Measurements from ENCODE around the gene DENND1A. TPM values are rescaled to one million over a fixed set of nuclear protein-coding genes. Genes with fewer than 3 reads are reported as not detected.

The DENND1A gene
- total RNA-seq, 2 experiments from 2014 or later = 21.9 to 23.3 TPM

DNA sequence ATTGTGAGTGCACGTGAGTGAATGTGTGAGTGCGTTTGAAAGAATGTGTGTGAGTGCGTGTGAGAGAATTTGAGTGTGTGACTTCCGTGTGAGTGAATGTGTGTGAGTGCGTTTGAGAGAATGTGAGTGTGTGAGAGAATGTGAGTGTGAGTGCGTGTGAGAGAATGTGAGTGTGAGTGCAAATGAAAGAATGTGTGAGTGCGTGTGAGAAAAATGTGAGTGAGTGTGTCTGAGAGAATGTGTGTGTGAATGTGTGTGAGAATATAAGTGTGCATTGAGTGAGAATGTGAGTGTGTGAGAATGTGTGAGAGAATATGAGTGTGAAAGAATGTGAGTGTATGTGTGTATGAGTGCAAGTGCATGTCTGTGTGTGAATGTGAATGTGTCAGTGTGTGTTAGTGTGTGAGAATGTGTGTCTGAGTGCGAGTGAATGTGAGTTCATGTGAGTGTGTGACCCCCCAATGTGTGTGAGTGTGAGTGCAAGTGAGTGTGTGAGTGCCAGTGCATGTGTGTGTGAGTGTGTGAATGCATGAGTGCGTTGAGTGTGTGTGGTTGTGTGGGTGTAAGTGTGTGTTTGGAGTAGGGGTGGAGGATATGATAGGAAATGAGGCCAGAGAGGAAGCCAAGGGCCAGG is 43.8 kb upstream of the DENND1A start:
- ChIA-PET POLR2A (no interaction called here), CTCF (no interaction called here)
- Mint-ChIP-seq H3K27ac (no peak overlapping the region), H3K4me3 (no peak overlapping the region), H3K36me3 (ENCODE audit: low read depth) (no peaks in the 10 kb centered on the region), H3K27me3 (peaks cover 4% of the 10 kb centered on the region), H3K9me3 (no peaks in the 10 kb centered on the region), H3K4me1 (ENCODE audit: low read depth) (no peaks in the 10 kb centered on the region)
- intact Hi-C loops (cut with micrococcal nuclease) = no loop called here
- ATAC-seq (no peak), DNase-seq (no peak)
- TF ChIP-seq, protein P1, sequence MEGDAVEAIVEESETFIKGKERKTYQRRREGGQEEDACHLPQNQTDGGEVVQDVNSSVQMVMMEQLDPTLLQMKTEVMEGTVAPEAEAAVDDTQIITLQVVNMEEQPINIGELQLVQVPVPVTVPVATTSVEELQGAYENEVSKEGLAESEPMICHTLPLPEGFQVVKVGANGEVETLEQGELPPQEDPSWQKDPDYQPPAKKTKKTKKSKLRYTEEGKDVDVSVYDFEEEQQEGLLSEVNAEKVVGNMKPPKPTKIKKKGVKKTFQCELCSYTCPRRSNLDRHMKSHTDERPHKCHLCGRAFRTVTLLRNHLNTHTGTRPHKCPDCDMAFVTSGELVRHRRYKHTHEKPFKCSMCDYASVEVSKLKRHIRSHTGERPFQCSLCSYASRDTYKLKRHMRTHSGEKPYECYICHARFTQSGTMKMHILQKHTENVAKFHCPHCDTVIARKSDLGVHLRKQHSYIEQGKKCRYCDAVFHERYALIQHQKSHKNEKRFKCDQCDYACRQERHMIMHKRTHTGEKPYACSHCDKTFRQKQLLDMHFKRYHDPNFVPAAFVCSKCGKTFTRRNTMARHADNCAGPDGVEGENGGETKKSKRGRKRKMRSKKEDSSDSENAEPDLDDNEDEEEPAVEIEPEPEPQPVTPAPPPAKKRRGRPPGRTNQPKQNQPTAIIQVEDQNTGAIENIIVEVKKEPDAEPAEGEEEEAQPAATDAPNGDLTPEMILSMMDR (IDR thresholded peaks at IDR 0.05) = no peak

DNA sequence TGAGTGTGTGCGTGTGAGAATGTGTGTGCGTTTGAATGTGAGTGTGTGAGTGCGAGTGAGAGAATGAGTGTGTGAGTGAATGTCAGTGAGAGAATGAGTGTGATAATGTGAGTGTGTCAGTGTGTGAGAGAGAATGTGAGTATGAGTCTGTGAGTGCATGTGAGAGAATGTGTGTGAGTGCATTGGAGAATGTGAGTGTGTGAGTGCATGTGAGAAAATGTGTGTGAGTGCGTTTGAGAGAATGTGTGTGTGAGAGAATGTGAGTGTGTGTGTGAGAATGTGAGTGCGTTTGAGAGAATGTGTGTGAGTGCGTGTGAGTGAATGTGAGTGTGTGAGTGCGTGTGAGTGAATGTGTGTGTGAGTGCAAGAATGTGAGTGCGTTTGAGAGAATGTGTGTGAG is 42.7 kb upstream of the DENND1A start:
- ATAC-seq (no peak), DNase-seq (no peak)
- CTCF ChIA-PET = no interaction called here
- H3K9me3 Mint-ChIP-seq = no peaks in the 10 kb centered on the region
- no peak overlapping the region for H3K27ac Mint-ChIP-seq
- H3K36me3 Mint-ChIP-seq (ENCODE audit: low read depth) = no peaks in the 10 kb centered on the region
- H3K27me3 Mint-ChIP-seq = peaks cover 10% of the 10 kb centered on the region
- TF ChIP-seq, protein P1 (IDR thresholded peaks at IDR 0.05) = no peak
- intact Hi-C loops (cut with micrococcal nuclease) = no loop called here
- H3K4me3 Mint-ChIP-seq = no peak overlapping the region
- POLR2A ChIA-PET = no interaction called here
- H3K4me1 Mint-ChIP-seq (ENCODE audit: low read depth) = no peaks in the 10 kb centered on the region

DNA sequence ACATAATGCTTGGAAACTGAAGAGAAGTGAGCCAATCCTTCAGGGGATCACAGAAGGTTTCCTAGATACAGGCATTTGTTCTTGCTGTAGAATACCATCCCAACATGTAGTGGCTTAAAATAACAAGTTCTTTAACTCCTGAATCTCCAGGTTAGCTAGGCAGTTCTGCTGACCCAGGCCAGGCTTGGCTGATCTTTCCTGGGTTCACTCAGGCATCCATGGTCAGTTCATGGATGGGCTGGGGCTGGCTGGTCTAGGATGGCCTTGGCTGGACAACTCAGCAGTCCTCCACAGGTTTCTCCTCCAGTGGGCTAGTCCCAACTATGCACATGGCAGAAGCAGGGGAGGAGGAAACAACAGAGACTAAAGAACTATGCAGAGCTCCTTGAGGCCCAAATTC is 37.4 kb upstream of the DENND1A start:
- Mint-ChIP-seq H3K27ac (no peak overlapping the region), H3K4me3 (no peak overlapping the region), H3K36me3 (ENCODE audit: low read depth) (no peaks in the 10 kb centered on the region), H3K9me3 (no peaks in the 10 kb centered on the region), H3K4me1 (ENCODE audit: low read depth) (peaks cover 2% of the 10 kb centered on the region), H3K27me3 (peaks cover 35% of the 10 kb centered on the region)
- TF ChIP-seq, protein P1 (IDR thresholded peaks at IDR 0.05) = no peak
- POLR2A ChIA-PET = interaction anchor here (0.7 kb wide), 1 partner anchor 65 kb away, joined by 3 read pairs; no protein-coding TSS in a partner anchor
- intact Hi-C loops (cut with micrococcal nuclease) = no loop called here
- DNase-seq (no peak), ATAC-seq (no peak)
- CTCF ChIA-PET = no interaction called here

DNA sequence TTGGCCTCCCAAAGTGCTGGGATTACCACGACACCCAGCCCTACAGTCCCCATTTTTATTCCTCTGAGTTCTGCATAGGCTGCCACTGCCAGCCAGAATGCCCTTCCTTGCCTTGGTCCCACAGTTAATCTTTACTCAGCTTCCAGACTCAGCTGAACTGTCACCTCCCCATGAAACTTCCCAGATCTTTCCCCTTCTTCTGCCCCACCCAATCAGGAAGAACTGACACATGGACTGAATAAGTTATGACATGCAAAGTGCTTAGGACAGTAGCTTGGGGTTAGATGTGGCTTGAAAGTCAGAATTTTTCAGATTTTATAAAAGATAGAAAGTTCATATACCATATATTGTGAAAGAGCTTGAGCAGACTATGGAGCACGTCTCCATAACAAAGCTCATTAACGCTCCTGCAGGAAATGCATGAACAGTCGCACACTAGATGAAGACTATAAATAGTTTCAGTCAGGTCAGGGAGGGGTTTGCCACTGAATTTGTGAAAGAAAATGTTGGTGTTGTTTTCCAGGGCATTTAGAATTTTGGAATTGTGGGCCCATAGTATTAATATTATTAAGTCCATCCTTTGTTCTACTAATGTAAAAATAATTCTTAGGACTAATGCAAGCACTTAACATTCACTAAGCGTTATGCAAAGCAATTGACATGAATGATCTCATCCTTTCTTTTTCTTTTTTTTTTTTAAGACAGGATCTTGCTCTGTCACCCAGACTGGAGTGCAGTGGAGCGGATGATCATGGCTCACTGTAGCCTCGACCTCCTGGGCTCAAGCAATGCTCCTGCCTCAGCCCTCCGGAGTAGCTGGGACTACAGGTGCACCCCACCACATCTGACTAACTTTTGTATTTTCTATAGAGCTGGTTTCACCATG is 36.1 kb upstream of the DENND1A start:
- Mint-ChIP-seq H3K9me3 (no peaks in the 10 kb centered on the region), H3K27ac (no peak overlapping the region), H3K4me3 (no peak overlapping the region), H3K27me3 (peaks cover 37% of the 10 kb centered on the region), H3K4me1 (ENCODE audit: low read depth) (peaks cover 2% of the 10 kb centered on the region), H3K36me3 (ENCODE audit: low read depth) (no peaks in the 10 kb centered on the region)
- TF ChIP-seq, protein P1 (IDR thresholded peaks at IDR 0.05) = no peak
- POLR2A ChIA-PET = no interaction called here
- intact Hi-C loops (cut with micrococcal nuclease) = no loop called here
- no peak for ATAC-seq
- CTCF ChIA-PET = no interaction called here
- DNase-seq = no peak

DNA sequence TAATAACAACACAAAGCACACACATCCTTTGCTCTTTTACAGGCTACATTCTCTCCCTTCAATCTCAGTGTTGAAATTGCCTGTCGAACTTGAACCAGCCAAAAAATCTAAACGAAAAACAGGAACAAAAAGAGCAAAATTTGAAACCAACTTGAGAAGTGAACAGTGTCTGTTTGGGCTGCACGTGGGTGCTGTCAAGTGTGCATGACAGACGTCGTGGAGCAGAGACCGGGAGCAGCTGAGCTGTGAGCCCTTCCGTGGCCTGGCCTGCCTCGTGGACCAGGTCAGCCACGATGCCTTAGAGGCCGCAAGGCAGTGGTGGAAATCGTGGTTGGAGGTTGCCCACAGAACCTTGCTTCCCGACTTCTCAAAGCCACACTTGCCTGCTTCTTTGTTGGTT is 34.8 kb upstream of the DENND1A start:
- H3K36me3 Mint-ChIP-seq (ENCODE audit: low read depth) = no peaks in the 10 kb centered on the region
- H3K9me3 Mint-ChIP-seq = no peaks in the 10 kb centered on the region
- no peak for ATAC-seq
- H3K27me3 Mint-ChIP-seq = peaks cover 40% of the 10 kb centered on the region
- POLR2A ChIA-PET = interaction anchor here (0.6 kb wide), 1 partner anchor 508 kb away, joined by 6 read pairs; no protein-coding TSS in a partner anchor
- no peak overlapping the region for H3K27ac Mint-ChIP-seq
- intact Hi-C loops (cut with micrococcal nuclease) = no loop called here
- no peak for DNase-seq
- TF ChIP-seq, protein P1 (IDR thresholded peaks at IDR 0.05) = no peak
- H3K4me1 Mint-ChIP-seq (ENCODE audit: low read depth) = peaks cover 2% of the 10 kb centered on the region
- no peak overlapping the region for H3K4me3 Mint-ChIP-seq
- CTCF ChIA-PET = no interaction called here

Data from activated CD8-positive, alpha-beta T cell treated with anti-CD3 and anti-CD28 coated beads for 36 hours (primary cell).